K562 (cell line): ENCODE data around the gene PXDC1. TPM values are rescaled to one million over a fixed set of nuclear protein-coding genes. Genes with fewer than 3 reads are reported as not detected.

Experiments
- ATAC-seq: fragments of 200-7000 bp; cut with Tn5 transposase; 3 replicates; pipeline ENCODE4 v1.9.1; 2020; ENCODE audit warnings: moderate library complexity
- BruUV-seq: library from RNA; stranded (reverse); fragments of 400-500 nt; replicated peaks from 2 replicates; lab custom pipeline; 2021; lab: Mats Ljungman, UMichigan
- CTCF ChIA-PET: fragments of 300-600 bp; formaldehyde crosslinking; extraction: SDS; loops from one replicate; lab custom pipeline; 2021; ENCODE audit warnings: low intra/inter-chr PET ratio; lab: Yijun Ruan, JAX
- POLR2A ChIA-PET: fragments of 300-600, 350-650 bp; sonication (Branson Sonifier 250); formaldehyde crosslinking; extraction: SDS; loops from one replicate; lab custom pipeline; 2021; ENCODE audit warnings: antibody characterized with exemption, inconsistent platforms; lab: Yijun Ruan, JAX
- DNase-seq, 4 experiments: peaks; one replicate each; pipeline versions ENCODE4 v3.0.0 to v3.0.0-alpha.2; 2011 to 2018; ENCODE audit warnings: low spot score in 3 of 4, mixed read lengths in 3 of 4; ENCODE audit errors: extremely low read depth in 1 of 4
- FAIRE-seq: peaks from 2 replicates; lab custom pipeline; 2011; peaks lifted over from hg19 to GRCh38; lab: Jason Lieb, UNC
- H2AFZ ChIP-seq: 2 replicates; pipeline ENCODE4 v1.6.0; 2011; ENCODE audit warnings: low read depth, low read length, control low read depth, inconsistent platforms
- H3K27ac ChIP-seq: fragments of 200-600 bp; 3 replicates; pipeline ENCODE4 v1.8.0; 2011; ENCODE audit warnings: low read depth, mild to moderate bottlenecking, control low read depth, inconsistent platforms, low read length, moderate library complexity, mixed read lengths; ENCODE audit errors: extremely low read depth
- H3K27me3 ChIP-seq, 2 experiments: fragments of 300-600 bp in 1 of 2; 2 replicates in 1 of 2; 3 replicates in 1 of 2; pipeline versions ENCODE4 v1.6.0 to v1.8.0; 2011; ENCODE audit warnings: inconsistent platforms in 2 of 2, low read length in 2 of 2, mild to moderate bottlenecking in 1 of 2, mixed read lengths in 1 of 2, moderate library complexity in 1 of 2; ENCODE audit not compliant: control insufficient read depth in 2 of 2, insufficient read depth in 2 of 2
- H3K36me3 ChIP-seq: fragments of 300-600 bp; 3 replicates; pipeline ENCODE4 v1.8.0; 2011; ENCODE audit warnings: mild to moderate bottlenecking, low read length, inconsistent platforms; ENCODE audit not compliant: control insufficient read depth, insufficient read depth
- H3K4me1 ChIP-seq, 2 experiments: fragments of 200-600 bp in 1 of 2; replicated peaks in 1 of 2; 2 replicates in 1 of 2; 3 replicates in 1 of 2; pipeline versions ENCODE4 v1.5.1 to v1.8.0; 2011; ENCODE audit warnings: inconsistent platforms in 2 of 2, low read length in 2 of 2, mild to moderate bottlenecking in 1 of 2, mixed read lengths in 1 of 2, moderate library complexity in 1 of 2; ENCODE audit not compliant: control insufficient read depth in 2 of 2, insufficient read depth in 2 of 2
- H3K4me2 ChIP-seq: 2 replicates; pipeline ENCODE4 v1.6.1; 2011; ENCODE audit warnings: low read length, control low read depth, inconsistent platforms, mixed read lengths; ENCODE audit not compliant: insufficient read depth
- H3K4me3 ChIP-seq: fragments of 200-600 bp; sonication (generic), shearing (Covaris generic); 2 replicates; pipeline ENCODE4 v1.5.1; 2016; ENCODE audit warnings: control low read depth, inconsistent platforms
- H3K79me2 ChIP-seq: fragments of 200-600 bp; 3 replicates; pipeline ENCODE4 v1.8.0; 2011; ENCODE audit warnings: low read length, inconsistent platforms; ENCODE audit not compliant: control insufficient read depth, insufficient read depth
- H3K9ac ChIP-seq, 2 experiments: 2 replicates each; pipeline versions ENCODE4 v1.6.0 to v1.6.1; 2011; ENCODE audit warnings: low read depth in 2 of 2, low read length in 2 of 2, control low read depth in 1 of 2, inconsistent platforms in 1 of 2, mild to moderate bottlenecking in 1 of 2, mixed read lengths in 1 of 2; ENCODE audit not compliant: insufficient read depth in 1 of 2
- H3K9me1 ChIP-seq: one replicate; pipeline ENCODE4 v1.6.0; 2011; ENCODE audit warnings: inconsistent platforms, mild to moderate bottlenecking, low read length, moderate library complexity; ENCODE audit not compliant: control insufficient read depth, insufficient read depth
- H3K9me3 ChIP-seq: replicated peaks from 2 replicates; pipeline ENCODE4 v1.5.1; 2011; ENCODE audit warnings: low read depth, low read length, inconsistent platforms; ENCODE audit not compliant: control insufficient read depth, insufficient read depth
- H4K20me1 ChIP-seq: replicated peaks from 2 replicates; pipeline ENCODE4 v1.6.1; 2011; ENCODE audit warnings: low read length, inconsistent platforms, mixed read lengths; ENCODE audit not compliant: control insufficient read depth, insufficient read depth
- ASH1L ChIP-seq: fragments of 450-650 bp; IDR thresholded peaks from 2 replicates; pipeline ENCODE4 v1.6.1; 2018; ENCODE audit warnings: borderline replicate concordance, mild to moderate bottlenecking, low read depth; ENCODE audit not compliant: partially characterized antibody
- CAMTA2 ChIP-seq: fragments of 250-450 bp; sonication (Bioruptor Pico); conservative IDR thresholded peaks from 2 replicates; pipeline ENCODE4 v1.5.1; 2022
- CREBBP ChIP-seq: IDR thresholded peaks from one replicate; pipeline ENCODE4 v1.6.1; 2012; ENCODE audit warnings: low read depth, mild to moderate bottlenecking, control low read depth, inconsistent platforms, low read length
- GTF2E2 ChIP-seq: fragments of 200-800 bp; sonication (Bioruptor generic); IDR thresholded peaks from 2 replicates; pipeline ENCODE4 v1.6.1; 2016; ENCODE audit warnings: missing genetic modification characterization, missing compliant biosample characterization
- HDAC3 ChIP-seq: fragments of 450-650 bp; IDR thresholded peaks from 2 replicates; pipeline ENCODE4 v1.6.1; 2018; ENCODE audit warnings: borderline replicate concordance, mild to moderate bottlenecking, moderate library complexity; ENCODE audit not compliant: partially characterized antibody
- NR0B1 ChIP-seq: fragments of 450-650 bp; IDR thresholded peaks from one replicate; pipeline ENCODE4 v1.6.1; 2018; ENCODE audit warnings: mild to moderate bottlenecking, moderate library complexity; ENCODE audit not compliant: partially characterized antibody
- SMAD4 ChIP-seq: fragments of 250-450 bp; sonication (Bioruptor Pico); conservative IDR thresholded peaks from 2 replicates; pipeline ENCODE4 v1.8.0; 2021; ENCODE audit warnings: inconsistent platforms, mild to moderate bottlenecking, moderate library complexity
- TCF3 ChIP-seq: sonication (generic); formaldehyde crosslinking; IDR thresholded peaks from 2 replicates; pipeline ENCODE4 v1.4.0; 2020; ENCODE audit warnings: mild to moderate bottlenecking, missing genetic modification reagents
- TCF7L2 ChIP-seq: fragments of 150-350 bp; IDR thresholded peaks from 2 replicates; pipeline ENCODE4 v1.6.1; 2016; ENCODE audit warnings: low read depth, mild to moderate bottlenecking, low read length, moderate library complexity
- TFAP4 ChIP-seq: sonication (generic); formaldehyde crosslinking; IDR thresholded peaks from 2 replicates; pipeline ENCODE4 v1.8.0; 2022; ENCODE audit warnings: missing genetic modification reagents, mild to moderate bottlenecking, moderate library complexity, borderline replicate concordance
- WHSC1 ChIP-seq: IDR thresholded peaks from one replicate; pipeline ENCODE4 v1.6.1; 2012; ENCODE audit warnings: low read length, control low read depth, inconsistent platforms
- ZBTB12 ChIP-seq: fragments of 250-450 bp; sonication (Bioruptor Pico); IDR thresholded peaks from 2 replicates; pipeline ENCODE4 v1.4.0; 2020
- ZZZ3 ChIP-seq: fragments of 450-650 bp; IDR thresholded peaks from 2 replicates; pipeline ENCODE4 v1.6.1; 2016; ENCODE audit warnings: antibody characterized with exemption, mild to moderate bottlenecking, moderate library complexity
- WGBS: fragments of 100-300 bp; shearing (Covaris generic); methylation state at CpG from one replicate; pipeline ENCODE4 v1.1.6; 2016; ENCODE audit warnings: low coverage, mixed read lengths; ENCODE audit not compliant: insufficient coverage; ENCODE audit errors: missing lambda C conversion rate; 5-methylcytosine and 5-hydroxymethylcytosine counted together
- in situ Hi-C: fragments of 300-500 bp; cut with MboI; formaldehyde crosslinking; loops from 4 replicates; pipeline ENCODE4 v1.15.0; 2018; ENCODE audit warnings: inconsistent platforms, mixed read lengths
- intact Hi-C: fragments of 100-400 bp; cut with micrococcal nuclease; formaldehyde crosslinking; loops from 2 replicates; pipeline ENCODE4 v1.14.2; 2022
- polyA plus RNA-seq, 8 experiments: library from polyadenylated mRNA; depleted of rRNA in 4 of 8; stranded (reverse) in 5 of 8; unstranded in 3 of 8; fragments of >200 nt; fragmentation: Nextera tagmentation in 2 of 8; fragmentation: Illumina TruSeq in 1 of 8; extraction: Ambion mirVana in 2 of 8; extraction: Trizol in 1 of 8; gene quantifications; 2 replicates each; pipeline versions ENCODE4 v1.2.1 to v1.2.3, GENCODE V29; 2011 to 2014; ENCODE audit warnings: inconsistent platforms in 1 of 8, missing spikeins in 1 of 8
- total RNA-seq, 7 experiments: library from RNA; depleted of rRNA in 6 of 7; stranded (reverse); fragments of >200 nt in 6 of 7; fragmentation: Illumina TruSeq in 2 of 7; extraction: Trizol in 2 of 7; gene quantifications; 2 replicates each; pipeline versions ENCODE4 v1.2.1 to v1.2.3, GENCODE V29; 2011 to 2021; ENCODE audit warnings: low replicate concordance in 1 of 7

Gene PXDC1
- total and polyA plus RNA-seq, 9 of the 15 experiments (the other 6 are each of a cell fraction or from before 2014, with no cell fraction given), result 0.09 to 0.33 (median 0.16) TPM; not detected in 5

- Histone ChIP-seq H3K9me3 (no peaks in the 10 kb centered on the region), H3K27me3 (peaks cover 39 to 41% of the 10 kb centered on the region in 2 experiments), H3K9me1 (no peaks in the 10 kb centered on the region), H3K27ac (no peak overlapping the region), H3K79me2 (no peaks in the 10 kb centered on the region), H3K4me1 (peaks cover 0 to 11% of the 10 kb centered on the region in 2 experiments; a peak in 2 of 5 replicates), H3K9ac (no peak overlapping the region), H3K4me2 (no peak overlapping the region), H4K20me1 (no peaks in the 10 kb centered on the region), H3K36me3 (no peaks in the 10 kb centered on the region), H3K4me3 (no peak overlapping the region), H2AFZ (peak overlapping the region; percentile 17; the same call in 1 of the 2 replicates)
- no TSS peak for BruUV-seq
- ChIA-PET POLR2A (no interaction called here), CTCF (interaction anchor here (0.6 kb wide), 1 partner anchor 10 kb away, joined by 3 read pairs; no protein-coding TSS in a partner anchor)
- ATAC-seq (no peak), FAIRE-seq (no peak), DNase-seq (no peak)
- in situ Hi-C loops, result no loop called here
- WGBS, result 6% methylated on average over 6 of the region's 6 CpGs
- intact Hi-C loops, result no loop called here
- TF ChIP-seq TFAP4 (CRISPR knock-in tag) (no peak), TCF7L2 (no peak), CAMTA2 (CRISPR knock-in tag) (no peak), GTF2E2 (tag) (no peak)
These were observed 11.3 kb upstream of the PXDC1 start for GRCh38 chr6:3762852-3763251.

- H3K9me1 ChIP-seq, result no peaks in the 10 kb centered on the region
- no peak for FAIRE-seq
- WGBS, result 9% methylated on average over 15 of the region's 15 CpGs
- H3K9ac ChIP-seq, result no peak overlapping the region
- H3K27ac ChIP-seq, result no peak overlapping the region
- no TSS peak for BruUV-seq
- peaks cover 39 to 41% of the 10 kb centered on the region in 2 experiments for H3K27me3 ChIP-seq
- intact Hi-C loops, result no loop called here
- no peaks in the 10 kb centered on the region for H4K20me1 ChIP-seq
- H3K4me2 ChIP-seq, result no peak overlapping the region
- POLR2A ChIA-PET, result no interaction called here
- H2AFZ ChIP-seq, result 0 out of 2 replicates have a peak overlapping the region, but pooled peaks have one; percentile 17
- H3K36me3 ChIP-seq, result no peaks in the 10 kb centered on the region
- ATAC-seq, result no peak
- CTCF ChIA-PET, result no interaction called here
- no peak overlapping the region for H3K4me3 ChIP-seq
- peaks cover 0 to 11% of the 10 kb centered on the region in 2 experiments; a peak in 2 of 5 replicates for H3K4me1 ChIP-seq
- no peaks in the 10 kb centered on the region for H3K79me2 ChIP-seq
- DNase-seq, result no peak
- in situ Hi-C loops, result no loop called here
- H3K9me3 ChIP-seq, result no peaks in the 10 kb centered on the region
- TF ChIP-seq WHSC1, result no peak
- no peak for TF ChIP-seq ZBTB12 (CRISPR knock-in tag)
- no peak for TF ChIP-seq ASH1L
- TF ChIP-seq HDAC3, result no peak
- TF ChIP-seq SMAD4, result no peak
- no peak for TF ChIP-seq TCF3 (CRISPR knock-in tag)
- no peak for TF ChIP-seq NR0B1
- TF ChIP-seq ZZZ3, result no peak
- no peak for TF ChIP-seq CREBBP
These were observed 10.8 kb upstream of the PXDC1 start for GRCh38 chr6:3762359-3762758.
